Smooth muscle cell (in vitro differentiated cells): ENCODE measurements around the gene CLEC17A. TPM values are rescaled to one million over a fixed set of nuclear protein-coding genes. Genes with fewer than 3 reads are reported as not detected.
"Not testable (repeated sequence)": the region's sequence is repeated elsewhere in the genome, so short reads cannot be mapped to it uniquely, and the experiment has no call there.

Experiments used
- DNase-seq: peaks from one replicate; lab custom pipeline; 2025; ENCODE audit not compliant: unreplicated experiment; lab: John Stamatoyannopoulos, UW
- H2AFZ ChIP-seq: fragments of 200-600 bp; sonication (generic); 2 replicates; pipeline ENCODE4 v1.6.0; 2016; ENCODE audit warnings: antibody characterized with exemption, low read depth, mild to moderate bottlenecking
- H3F3A ChIP-seq: fragments of 200-600 bp; sonication (generic); 2 replicates; pipeline ENCODE4 v1.6.0; 2017; ENCODE audit warnings: antibody characterized with exemption, low read depth
- H3K27ac ChIP-seq: fragments of 200-600 bp; sonication (generic); 2 replicates; pipeline ENCODE4 v1.5.1; 2016; ENCODE audit warnings: low read depth, mild to moderate bottlenecking
- H3K27me3 ChIP-seq: fragments of 200-600 bp; sonication (generic); 2 replicates; pipeline ENCODE4 v1.6.1; 2016; ENCODE audit warnings: low read depth, mild to moderate bottlenecking
- H3K36me3 ChIP-seq: fragments of 200-600 bp; sonication (generic); 2 replicates; pipeline ENCODE4 v1.5.1; 2016; ENCODE audit warnings: low read depth
- H3K4me1 ChIP-seq: fragments of 200-600 bp; sonication (generic); 2 replicates; pipeline ENCODE4 v1.5.1; 2016; ENCODE audit warnings: low read depth
- H3K4me2 ChIP-seq: fragments of 200-600 bp; sonication (generic); 2 replicates; pipeline ENCODE4 v1.6.0; 2016; ENCODE audit warnings: mild to moderate bottlenecking
- H3K4me3 ChIP-seq: fragments of 200-600 bp; sonication (generic); 2 replicates; pipeline ENCODE4 v1.5.1; 2016; ENCODE audit warnings: mild to moderate bottlenecking
- H3K79me2 ChIP-seq: fragments of 200-600 bp; sonication (generic); 2 replicates; pipeline ENCODE4 v1.6.0; 2016; ENCODE audit warnings: low read depth, mild to moderate bottlenecking
- H3K9ac ChIP-seq: fragments of 200-600 bp; sonication (generic); 2 replicates; pipeline ENCODE4 v1.6.0; 2016; ENCODE audit warnings: low read depth
- H3K9me3 ChIP-seq: fragments of 200-600 bp; sonication (generic); replicated peaks from 2 replicates; pipeline ENCODE4 v1.5.1; 2016; ENCODE audit warnings: low read depth
- H4K20me1 ChIP-seq: fragments of 200-600 bp; sonication (generic); 2 replicates; pipeline ENCODE4 v1.6.0; 2016; ENCODE audit warnings: low read depth
- WGBS: methylation state at CpG from one replicate; pipeline ENCODE4 v1.1.7; 2016; ENCODE audit warnings: low lambda C conversion rate; 5-methylcytosine and 5-hydroxymethylcytosine counted together
- polyA plus RNA-seq: library from polyadenylated mRNA; unstranded; fragments of >200 nt; fragmentation: Nextera tagmentation; extraction: Ambion mirVana; gene quantifications from 2 replicates; pipeline ENCODE4 v1.2.1, GENCODE V29; 2016
- total RNA-seq: library from RNA; depleted of rRNA; stranded (reverse); fragments of >200 nt; gene quantifications from 2 replicates; pipeline ENCODE4 v1.2.3, GENCODE V29; 2014
- TF ChIP-seq, protein P1 (sequence below): fragments of 200-600 bp; sonication (generic); IDR thresholded peaks from 2 replicates; pipeline ENCODE4 v1.5.1; 2017; ENCODE audit warnings: borderline replicate concordance, mild to moderate bottlenecking, antibody characterized with exemption; ENCODE audit not compliant: insufficient read depth, poor library complexity, severe bottlenecking

Gene CLEC17A
- total and polyA plus RNA-seq, 2 experiments from 2014 or later = not detected

DNA sequence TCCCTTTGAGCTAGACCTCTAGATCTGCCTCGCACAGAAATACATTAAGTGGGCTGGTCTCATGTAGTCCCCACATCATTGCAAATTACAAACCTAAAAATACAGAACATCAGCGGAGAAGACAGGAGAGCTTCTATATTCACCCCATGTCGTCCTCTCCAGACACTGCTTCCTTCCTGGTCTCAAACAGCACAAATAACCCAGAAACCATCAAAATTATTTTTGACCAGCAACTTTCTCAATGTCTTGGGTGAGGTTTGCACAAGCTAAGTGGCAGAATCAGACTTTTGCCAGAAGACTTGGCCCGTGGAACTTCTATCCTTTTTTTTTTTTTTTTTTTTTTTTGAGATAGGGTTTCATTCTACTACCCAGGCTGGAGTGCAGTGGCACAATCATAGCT, 28.2 kb downstream of the CLEC17A start:
- TF ChIP-seq, protein P1, sequence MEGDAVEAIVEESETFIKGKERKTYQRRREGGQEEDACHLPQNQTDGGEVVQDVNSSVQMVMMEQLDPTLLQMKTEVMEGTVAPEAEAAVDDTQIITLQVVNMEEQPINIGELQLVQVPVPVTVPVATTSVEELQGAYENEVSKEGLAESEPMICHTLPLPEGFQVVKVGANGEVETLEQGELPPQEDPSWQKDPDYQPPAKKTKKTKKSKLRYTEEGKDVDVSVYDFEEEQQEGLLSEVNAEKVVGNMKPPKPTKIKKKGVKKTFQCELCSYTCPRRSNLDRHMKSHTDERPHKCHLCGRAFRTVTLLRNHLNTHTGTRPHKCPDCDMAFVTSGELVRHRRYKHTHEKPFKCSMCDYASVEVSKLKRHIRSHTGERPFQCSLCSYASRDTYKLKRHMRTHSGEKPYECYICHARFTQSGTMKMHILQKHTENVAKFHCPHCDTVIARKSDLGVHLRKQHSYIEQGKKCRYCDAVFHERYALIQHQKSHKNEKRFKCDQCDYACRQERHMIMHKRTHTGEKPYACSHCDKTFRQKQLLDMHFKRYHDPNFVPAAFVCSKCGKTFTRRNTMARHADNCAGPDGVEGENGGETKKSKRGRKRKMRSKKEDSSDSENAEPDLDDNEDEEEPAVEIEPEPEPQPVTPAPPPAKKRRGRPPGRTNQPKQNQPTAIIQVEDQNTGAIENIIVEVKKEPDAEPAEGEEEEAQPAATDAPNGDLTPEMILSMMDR = no peak
- Histone ChIP-seq H3F3A (no peaks in the 10 kb centered on the region), H3K4me3 (no peak overlapping the region), H3K4me2 (no peak overlapping the region), H3K79me2 (no peaks in the 10 kb centered on the region), H3K27me3 (no peaks in the 10 kb centered on the region), H4K20me1 (no peaks in the 10 kb centered on the region), H3K27ac (no peak overlapping the region), H3K9me3 (no peaks in the 10 kb centered on the region), H3K9ac (no peak overlapping the region), H2AFZ (no peak overlapping the region), H3K36me3 (no peaks in the 10 kb centered on the region), H3K4me1 (no peaks in the 10 kb centered on the region)
- WGBS = 71% methylated on average over 4 of the region's 4 CpGs
- DNase-seq = no peak

DNA sequence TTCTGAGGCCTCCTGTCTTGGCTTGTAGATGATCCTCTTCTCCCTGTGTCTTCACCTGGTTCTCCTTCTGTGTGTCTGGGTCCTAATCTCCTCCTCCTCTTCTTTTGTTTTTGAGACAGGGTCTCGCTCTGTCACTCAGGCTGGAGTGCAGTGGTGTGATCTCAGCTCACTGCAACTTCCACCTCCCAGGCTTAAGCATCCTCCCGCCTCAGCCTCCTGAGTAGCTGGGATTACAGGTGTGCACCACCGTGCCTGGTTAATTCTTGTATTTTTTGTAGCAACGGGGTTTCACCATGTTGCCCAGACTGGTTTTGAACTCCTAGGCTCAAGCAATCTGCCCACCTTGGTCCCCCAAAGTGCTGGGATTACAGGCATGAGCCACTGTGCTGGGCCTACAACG, 29.4 kb downstream of the CLEC17A start:
- H3K27me3 ChIP-seq, H4K20me1 ChIP-seq: not testable (repeated sequence)

DNA sequence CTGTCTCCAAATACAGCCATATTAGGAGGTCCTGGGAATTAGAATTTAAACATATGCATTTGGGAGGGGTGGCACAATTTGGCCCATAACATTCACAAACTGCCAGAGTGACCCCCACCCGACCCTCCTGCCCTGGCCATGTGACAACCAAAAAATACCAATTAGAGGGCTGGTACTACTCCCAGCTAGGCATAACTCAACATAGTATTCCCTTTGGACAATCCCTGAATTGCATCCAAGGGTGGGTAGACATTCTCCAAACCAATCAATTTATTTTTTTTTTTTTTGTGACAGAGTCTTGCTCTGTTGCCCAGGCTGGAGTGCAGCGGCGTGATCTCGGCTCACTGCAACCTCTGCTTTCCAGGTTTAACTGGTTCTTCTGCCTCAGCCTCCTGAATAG, 29.8 kb downstream of the CLEC17A start:
- no peaks in the 10 kb centered on the region for H3K27me3 ChIP-seq
- no peaks in the 10 kb centered on the region for H3K9me3 ChIP-seq
- no peak overlapping the region for H3K9ac ChIP-seq
- DNase-seq = no peak
- no peak overlapping the region for H3K27ac ChIP-seq
- 82% methylated on average over 4 of the region's 4 CpGs for WGBS
- H3K36me3 ChIP-seq = no peaks in the 10 kb centered on the region
- H3K79me2 ChIP-seq = no peaks in the 10 kb centered on the region
- no peaks in the 10 kb centered on the region for H3K4me1 ChIP-seq
- H3K4me2 ChIP-seq = no peak overlapping the region
- H4K20me1 ChIP-seq = no peaks in the 10 kb centered on the region
- no peaks in the 10 kb centered on the region for H3F3A ChIP-seq
- TF ChIP-seq, protein P1 = no peak
- H3K4me3 ChIP-seq = no peak overlapping the region
- H2AFZ ChIP-seq = no peak overlapping the region

More for the DNA sequence above, 29.4 kb downstream of the CLEC17A start:
- H3K4me1 ChIP-seq, H3K4me2 ChIP-seq, H3K4me3 ChIP-seq, H3K9ac ChIP-seq, DNase-seq, H3F3A ChIP-seq, H2AFZ ChIP-seq, H3K79me2 ChIP-seq, H3K36me3 ChIP-seq, H3K27ac ChIP-seq, H3K9me3 ChIP-seq: not testable (repeated sequence)
- WGBS = 72% methylated on average over 5 of the region's 5 CpGs

DNA sequence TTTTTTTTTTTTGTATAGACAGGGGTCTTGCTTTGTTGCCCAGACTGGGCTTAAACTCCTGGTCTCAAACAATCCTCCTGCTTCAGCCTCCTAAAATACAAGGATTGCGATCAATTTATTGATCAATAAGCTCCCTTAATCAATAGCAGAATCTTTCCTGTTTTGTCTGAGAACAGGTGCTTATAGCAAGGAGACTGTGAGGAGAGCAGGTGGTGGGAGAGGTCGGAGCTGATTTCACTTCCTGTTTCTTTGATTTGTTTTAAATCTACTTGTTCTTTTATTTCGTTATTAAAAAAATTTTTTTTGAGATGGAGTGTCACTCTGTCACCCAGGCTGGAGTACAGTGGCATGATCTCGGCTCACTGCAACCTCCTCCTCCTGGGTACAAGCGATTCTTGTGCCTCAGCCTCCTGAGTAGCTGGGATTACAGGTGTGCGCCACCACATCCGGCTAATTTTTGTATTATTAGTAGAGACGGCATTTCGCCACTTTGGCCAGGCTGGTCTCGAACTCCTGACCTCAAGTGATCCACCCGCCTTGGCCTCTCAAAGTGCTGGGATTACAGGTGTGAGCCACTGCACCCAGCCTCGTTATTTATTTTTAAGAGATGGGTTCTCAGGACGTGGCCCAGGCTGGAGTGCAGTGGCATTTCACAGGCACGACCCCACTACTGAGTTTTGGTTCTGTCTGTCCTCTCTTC, 30.7 kb downstream of the CLEC17A start:
- H3K27ac ChIP-seq, H3K27me3 ChIP-seq, DNase-seq, H3K4me2 ChIP-seq, H4K20me1 ChIP-seq, H3K36me3 ChIP-seq, H3K4me3 ChIP-seq, H3F3A ChIP-seq, H3K9me3 ChIP-seq, H3K9ac ChIP-seq, H2AFZ ChIP-seq, H3K4me1 ChIP-seq, H3K79me2 ChIP-seq: not testable (repeated sequence)
- 75% methylated on average over 14 of the region's 14 CpGs for WGBS

DNA sequence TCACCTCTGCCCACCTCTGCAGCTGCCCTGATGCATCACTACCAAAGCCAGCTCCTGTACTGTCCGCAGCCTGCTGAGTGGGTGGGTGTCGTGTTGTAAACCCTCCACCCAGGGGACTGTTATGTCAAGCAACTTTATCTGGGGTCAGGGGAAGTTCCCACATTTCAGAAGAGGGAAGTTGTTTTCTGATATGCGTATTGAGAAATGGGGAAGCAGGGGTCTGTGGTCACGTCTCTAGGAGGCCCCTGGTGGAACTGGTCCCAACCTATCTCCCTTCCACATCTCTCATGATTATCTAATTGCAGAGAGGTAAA, 31.2 kb downstream of the CLEC17A start:
- H3F3A ChIP-seq = no peaks in the 10 kb centered on the region
- H3K4me2 ChIP-seq = no peak overlapping the region
- no peak overlapping the region for H3K9ac ChIP-seq
- H3K27ac ChIP-seq = no peak overlapping the region
- no peak overlapping the region for H2AFZ ChIP-seq
- no peaks in the 10 kb centered on the region for H3K79me2 ChIP-seq
- H3K36me3 ChIP-seq = no peaks in the 10 kb centered on the region
- DNase-seq = no peak
- H3K27me3 ChIP-seq = no peaks in the 10 kb centered on the region
- WGBS = 79% methylated on average over 4 of the region's 4 CpGs
- TF ChIP-seq, protein P1 = no peak
- no peaks in the 10 kb centered on the region for H4K20me1 ChIP-seq
- H3K4me1 ChIP-seq = no peaks in the 10 kb centered on the region
- no peaks in the 10 kb centered on the region for H3K9me3 ChIP-seq
- no peak overlapping the region for H3K4me3 ChIP-seq
